Vagina (tissue), 2 donors: ENCODE measurements around the gene SLC12A8. TPM values are rescaled to one million over a fixed set of nuclear protein-coding genes. Genes with fewer than 3 reads are reported as not detected.

Experiments used
- DNase-seq, 2 donors: peaks; one replicate each; pipeline ENCODE4 v3.0.0-alpha.2; 2017; ENCODE audit errors: extremely low spot score in 2 of 2
- H3K27ac ChIP-seq: fragments of 200-600 bp; sonication (generic); one replicate; pipeline ENCODE4 v1.5.1; 2019
- H3K27me3 ChIP-seq: fragments of 200-600 bp; sonication (generic); one replicate; pipeline ENCODE4 v1.5.1; 2019
- H3K36me3 ChIP-seq, 2 donors: fragments of 200-600 bp; sonication (generic); one replicate each; pipeline ENCODE4 v1.5.1; 2017 to 2019
- H3K4me1 ChIP-seq: fragments of 200-600 bp; sonication (generic); one replicate; pipeline ENCODE4 v1.5.1; 2019
- H3K4me3 ChIP-seq, 2 donors: fragments of 200-600 bp; sonication (generic); 1 replicate in 1 of 2; 2 replicates in 1 of 2; pipeline ENCODE4 v1.5.1; 2016 to 2019
- H3K9me3 ChIP-seq: fragments of 200-600 bp; sonication (generic); one replicate; pipeline ENCODE4 v1.5.1; 2019
- POLR2A ChIP-seq, 2 donors: fragments of 450-650 bp; IDR thresholded peaks; one replicate each; pipeline ENCODE4 v1.6.1; 2017; ENCODE audit warnings: antibody characterized with exemption in 2 of 2, mild to moderate bottlenecking in 2 of 2, moderate library complexity in 2 of 2
- POLR2AphosphoS5 ChIP-seq, 2 donors: sonication (generic); formaldehyde crosslinking; IDR thresholded peaks; one replicate each; pipeline ENCODE4 v1.9.0; 2017; ENCODE audit warnings: antibody characterized with exemption in 2 of 2, mild to moderate bottlenecking in 2 of 2, low read depth in 1 of 2; ENCODE audit not compliant: insufficient read depth in 1 of 2
- intact Hi-C: fragments of 100-400 bp; cut with DNase I; formaldehyde crosslinking; loops from one replicate; pipeline ENCODE4 v1.15.1; 2023
- total RNA-seq: library from RNA; depleted of rRNA; stranded (reverse); fragments of >200 nt; gene quantifications from one replicate; pipeline ENCODE4 v1.2.3, GENCODE V29; 2016
- TF ChIP-seq, protein P1 (sequence below), 3 experiments: fragments of 450-650 bp in 2 of 3; fragments of 200-600 bp in 1 of 3; sonication (generic) in 1 of 3; IDR thresholded peaks; one replicate each; pipeline ENCODE4 v1.5.1; 2017 to 2019; ENCODE audit warnings: antibody characterized with exemption in 3 of 3, mild to moderate bottlenecking in 2 of 3, moderate library complexity in 2 of 3

Gene SLC12A8
- total RNA-seq, 1 donor from 2014 or later, result 6.1 TPM

- TF ChIP-seq, protein P1, sequence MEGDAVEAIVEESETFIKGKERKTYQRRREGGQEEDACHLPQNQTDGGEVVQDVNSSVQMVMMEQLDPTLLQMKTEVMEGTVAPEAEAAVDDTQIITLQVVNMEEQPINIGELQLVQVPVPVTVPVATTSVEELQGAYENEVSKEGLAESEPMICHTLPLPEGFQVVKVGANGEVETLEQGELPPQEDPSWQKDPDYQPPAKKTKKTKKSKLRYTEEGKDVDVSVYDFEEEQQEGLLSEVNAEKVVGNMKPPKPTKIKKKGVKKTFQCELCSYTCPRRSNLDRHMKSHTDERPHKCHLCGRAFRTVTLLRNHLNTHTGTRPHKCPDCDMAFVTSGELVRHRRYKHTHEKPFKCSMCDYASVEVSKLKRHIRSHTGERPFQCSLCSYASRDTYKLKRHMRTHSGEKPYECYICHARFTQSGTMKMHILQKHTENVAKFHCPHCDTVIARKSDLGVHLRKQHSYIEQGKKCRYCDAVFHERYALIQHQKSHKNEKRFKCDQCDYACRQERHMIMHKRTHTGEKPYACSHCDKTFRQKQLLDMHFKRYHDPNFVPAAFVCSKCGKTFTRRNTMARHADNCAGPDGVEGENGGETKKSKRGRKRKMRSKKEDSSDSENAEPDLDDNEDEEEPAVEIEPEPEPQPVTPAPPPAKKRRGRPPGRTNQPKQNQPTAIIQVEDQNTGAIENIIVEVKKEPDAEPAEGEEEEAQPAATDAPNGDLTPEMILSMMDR (IDR thresholded peaks at IDR 0.05), result peak in 1 of 3 experiments; percentile 2
- TF ChIP-seq POLR2A (IDR thresholded peaks at IDR 0.05) (no peak), POLR2AphosphoS5 (IDR thresholded peaks at IDR 0.05; ENCODE audit: insufficient read depth in 1 of 2, low read depth in 1 of 2) (peak in 1 of 2 donors; percentile 41)
- Histone ChIP-seq H3K36me3 (no peaks in the 10 kb centered on the region), H3K4me3 (peak overlapping the region; percentile 43), H3K27me3 (no peaks in the 10 kb centered on the region), H3K9me3 (no peaks in the 10 kb centered on the region), H3K4me1 (peaks cover 62% of the 10 kb centered on the region), H3K27ac (peak overlapping the region; percentile 80)
- no peak for DNase-seq
- intact Hi-C loops, result no loop called here
These were observed 70.7 kb downstream of the SLC12A8 start for GRCh38 chr3:125141596-125142419.

- H3K27me3 ChIP-seq, result no peaks in the 10 kb centered on the region
- no peaks in the 10 kb centered on the region for H3K9me3 ChIP-seq
- H3K27ac ChIP-seq, result peak overlapping the region; percentile 80
- TF ChIP-seq POLR2AphosphoS5 (IDR thresholded peaks at IDR 0.05; ENCODE audit: insufficient read depth in 1 of 2, low read depth in 1 of 2) (no peak), POLR2A (IDR thresholded peaks at IDR 0.05) (no peak)
- TF ChIP-seq, protein P1 (IDR thresholded peaks at IDR 0.05), result no peak
- intact Hi-C loops, result no loop called here
- H3K4me1 ChIP-seq, result peaks cover 63% of the 10 kb centered on the region
- H3K36me3 ChIP-seq, result no peaks in the 10 kb centered on the region
- no peak for DNase-seq
- peak overlapping the region; percentile 43 for H3K4me3 ChIP-seq
These were observed 71.5 kb downstream of the SLC12A8 start for GRCh38 chr3:125140818-125141595.

- no peaks in the 10 kb centered on the region for H3K9me3 ChIP-seq
- H3K36me3 ChIP-seq, result no peaks in the 10 kb centered on the region
- H3K4me3 ChIP-seq, result no peak overlapping the region
- no peaks in the 10 kb centered on the region for H3K27me3 ChIP-seq
- no peak for DNase-seq
- H3K4me1 ChIP-seq, result peaks cover 62% of the 10 kb centered on the region
- H3K27ac ChIP-seq, result peak overlapping the region; percentile 80
- TF ChIP-seq, protein P1 (IDR thresholded peaks at IDR 0.05), result no peak
- TF ChIP-seq POLR2AphosphoS5 (IDR thresholded peaks at IDR 0.05; ENCODE audit: insufficient read depth in 1 of 2, low read depth in 1 of 2), result peak in 1 of 2 donors; percentile 67
- intact Hi-C loops, result no loop called here
These were observed 72.3 kb downstream of the SLC12A8 start for GRCh38 chr3:125140011-125140817.

GRCh38 chr3:125139386-125139785 is 73.2 kb downstream of the SLC12A8 start:
- Histone ChIP-seq H3K36me3 (no peaks in the 10 kb centered on the region), H3K4me3 (no peak overlapping the region), H3K27me3 (no peaks in the 10 kb centered on the region), H3K27ac (peak overlapping the region; percentile 80), H3K9me3 (no peaks in the 10 kb centered on the region), H3K4me1 (peaks cover 53% of the 10 kb centered on the region)
- intact Hi-C loops, result no loop called here
- TF ChIP-seq POLR2A (IDR thresholded peaks at IDR 0.05) (no peak), POLR2AphosphoS5 (IDR thresholded peaks at IDR 0.05; ENCODE audit: insufficient read depth in 1 of 2, low read depth in 1 of 2) (no peak)
- TF ChIP-seq, protein P1 (IDR thresholded peaks at IDR 0.05), result no peak
- DNase-seq, result no peak
